Activated naive CD8-positive, alpha-beta T cell (primary cell): ENCODE results near the gene CMTM5.
"Not testable (repeated sequence)": the region's sequence is repeated elsewhere in the genome, so short reads cannot be mapped to it uniquely, and the experiment has no call there.

Source experiments
- H3K27ac Mint-ChIP-seq: one replicate; pipeline ENCODE4 v1.8.0; 2021; ENCODE audit warnings: mixed read lengths
- H3K27me3 Mint-ChIP-seq: one replicate; pipeline ENCODE4 v1.8.0; 2021; ENCODE audit warnings: mixed read lengths
- H3K36me3 Mint-ChIP-seq: one replicate; pipeline ENCODE4 v1.8.0; 2021; ENCODE audit warnings: mixed read lengths
- H3K4me1 Mint-ChIP-seq: one replicate; pipeline ENCODE4 v1.8.0; 2021; ENCODE audit warnings: low read depth, mixed read lengths
- H3K4me3 Mint-ChIP-seq: one replicate; pipeline ENCODE4 v1.8.0; 2021; ENCODE audit warnings: mild to moderate bottlenecking, mixed read lengths
- H3K9me3 Mint-ChIP-seq: one replicate; pipeline ENCODE4 v1.8.0; 2021; ENCODE audit warnings: low read depth, mixed read lengths

The CMTM5 gene

DNA sequence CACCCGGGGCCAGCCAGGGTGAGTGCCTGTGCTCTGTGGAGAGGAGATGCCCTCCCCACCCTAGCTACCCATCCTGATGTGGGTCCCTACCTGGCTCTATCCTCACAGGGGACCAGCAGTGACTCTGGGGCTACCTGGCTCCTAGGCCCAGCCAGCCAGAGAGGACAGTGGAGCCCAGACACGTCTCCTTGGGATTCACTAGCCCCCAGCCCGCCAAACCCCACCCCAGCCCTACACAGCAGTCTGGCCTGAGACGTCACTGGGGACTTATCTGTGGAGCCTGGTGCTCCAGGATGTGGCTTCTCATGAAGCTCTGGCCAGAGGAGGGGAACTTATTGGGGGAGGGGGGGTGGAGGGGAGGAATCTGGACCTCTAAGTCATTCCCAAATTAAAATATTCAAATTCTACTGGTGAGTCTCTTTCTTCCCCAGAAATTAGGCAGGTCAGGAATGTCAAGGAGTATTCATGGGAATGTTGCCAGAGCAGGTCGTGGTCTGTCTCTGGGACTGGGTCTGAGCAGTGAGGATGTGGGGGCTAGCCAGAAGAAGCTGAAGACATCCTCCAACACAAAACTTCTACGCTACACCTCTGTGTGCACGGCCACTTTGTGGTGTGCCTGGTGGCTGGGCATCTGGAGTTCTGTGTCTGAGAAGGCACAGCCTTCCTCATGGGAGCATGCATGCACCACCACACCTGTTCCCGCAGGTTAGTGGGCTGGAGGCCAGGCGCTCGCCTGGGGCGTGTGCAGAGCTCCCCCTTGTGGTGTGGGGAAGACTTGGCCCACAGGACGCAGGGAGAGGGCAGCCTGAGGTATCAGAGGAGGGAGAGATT lies 2.7 kb downstream of the CMTM5 start:
- Mint-ChIP-seq H3K4me1 (no peaks in the 10 kb centered on the region), H3K4me3 (no peak overlapping the region), H3K27me3 (peaks cover 2% of the 10 kb centered on the region), H3K36me3 (no peaks in the 10 kb centered on the region), H3K27ac (no peak overlapping the region), H3K9me3 (no peaks in the 10 kb centered on the region)

DNA sequence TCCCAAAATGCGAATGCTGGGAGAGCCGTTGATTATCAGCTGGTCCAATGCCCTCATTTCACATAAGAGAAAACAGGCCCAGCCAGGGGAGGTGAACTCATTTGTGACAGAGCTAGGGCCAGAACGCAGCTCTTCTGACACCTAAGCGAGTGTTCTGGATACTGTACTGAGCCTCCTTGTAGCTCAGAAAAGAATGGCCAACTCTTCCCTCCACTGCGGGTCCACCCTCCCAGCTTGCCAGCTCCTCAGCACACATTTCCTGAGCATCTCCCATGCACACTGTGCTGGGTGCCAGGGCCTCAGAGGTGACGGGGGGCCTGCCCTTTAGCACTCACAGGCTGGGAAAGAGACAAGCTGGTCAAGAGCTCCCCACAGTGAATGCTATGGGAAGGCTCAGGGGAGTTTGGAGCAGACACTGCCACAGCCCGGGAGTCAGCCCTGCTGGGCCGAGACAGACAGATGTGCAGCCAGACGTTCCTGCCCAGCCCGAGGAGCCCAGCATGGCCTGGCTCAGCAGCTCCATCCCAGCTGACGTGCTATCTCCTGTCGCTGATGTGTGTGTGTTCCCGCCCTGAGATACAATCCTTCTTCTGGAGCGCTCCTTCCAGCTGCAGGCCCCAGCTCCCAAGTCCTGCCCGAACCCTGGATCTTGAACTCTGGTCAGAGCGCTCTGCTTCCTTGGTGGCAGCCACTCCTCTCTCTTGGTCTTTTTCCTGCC lies 3.5 kb downstream of the CMTM5 start:
- no peak overlapping the region for H3K27ac Mint-ChIP-seq
- H3K4me3 Mint-ChIP-seq = no peak overlapping the region
- no peaks in the 10 kb centered on the region for H3K9me3 Mint-ChIP-seq
- no peaks in the 10 kb centered on the region for H3K36me3 Mint-ChIP-seq
- H3K4me1 Mint-ChIP-seq = no peaks in the 10 kb centered on the region
- H3K27me3 Mint-ChIP-seq = peaks cover 2% of the 10 kb centered on the region

GRCh38 chr14:23380976-23381375 lies 4.1 kb downstream of the CMTM5 start:
- Mint-ChIP-seq H3K36me3 (no peaks in the 10 kb centered on the region), H3K27me3 (peaks cover 2% of the 10 kb centered on the region), H3K27ac (no peak overlapping the region), H3K9me3 (no peaks in the 10 kb centered on the region), H3K4me3 (no peak overlapping the region), H3K4me1 (no peaks in the 10 kb centered on the region)

DNA sequence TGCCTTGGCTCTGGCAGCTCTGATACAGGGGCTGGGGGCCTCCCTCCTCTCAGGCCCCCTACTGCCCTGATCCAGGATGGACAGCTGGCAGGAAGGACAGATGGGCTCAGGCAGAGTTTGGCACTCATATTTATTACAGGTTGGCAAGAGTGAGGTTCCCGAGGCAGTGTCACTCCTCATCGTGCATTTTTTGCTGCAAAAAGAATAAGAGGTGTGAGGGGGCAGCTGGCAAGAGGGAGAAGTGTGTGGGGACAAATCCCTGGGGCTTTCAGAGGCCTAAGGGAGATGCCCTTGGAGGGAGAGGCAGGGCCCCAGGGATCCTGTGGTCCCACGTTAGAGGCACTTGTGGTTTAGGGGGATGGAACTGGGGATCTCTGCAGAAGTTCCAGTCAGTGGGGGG lies 5.0 kb downstream of the CMTM5 start:
- H3K27me3 Mint-ChIP-seq = peaks cover 2% of the 10 kb centered on the region
- H3K27ac Mint-ChIP-seq = no peak overlapping the region
- H3K9me3 Mint-ChIP-seq = no peaks in the 10 kb centered on the region
- no peaks in the 10 kb centered on the region for H3K36me3 Mint-ChIP-seq
- H3K4me3 Mint-ChIP-seq = no peak overlapping the region
- no peaks in the 10 kb centered on the region for H3K4me1 Mint-ChIP-seq

GRCh38 chr14:23382276-23382675 lies 5.4 kb downstream of the CMTM5 start:
- H3K4me3 Mint-ChIP-seq = no peak overlapping the region
- peaks cover 2% of the 10 kb centered on the region for H3K27me3 Mint-ChIP-seq
- no peak overlapping the region for H3K27ac Mint-ChIP-seq
- no peaks in the 10 kb centered on the region for H3K9me3 Mint-ChIP-seq
- H3K36me3 Mint-ChIP-seq = no peaks in the 10 kb centered on the region
- H3K4me1 Mint-ChIP-seq = no peaks in the 10 kb centered on the region

DNA sequence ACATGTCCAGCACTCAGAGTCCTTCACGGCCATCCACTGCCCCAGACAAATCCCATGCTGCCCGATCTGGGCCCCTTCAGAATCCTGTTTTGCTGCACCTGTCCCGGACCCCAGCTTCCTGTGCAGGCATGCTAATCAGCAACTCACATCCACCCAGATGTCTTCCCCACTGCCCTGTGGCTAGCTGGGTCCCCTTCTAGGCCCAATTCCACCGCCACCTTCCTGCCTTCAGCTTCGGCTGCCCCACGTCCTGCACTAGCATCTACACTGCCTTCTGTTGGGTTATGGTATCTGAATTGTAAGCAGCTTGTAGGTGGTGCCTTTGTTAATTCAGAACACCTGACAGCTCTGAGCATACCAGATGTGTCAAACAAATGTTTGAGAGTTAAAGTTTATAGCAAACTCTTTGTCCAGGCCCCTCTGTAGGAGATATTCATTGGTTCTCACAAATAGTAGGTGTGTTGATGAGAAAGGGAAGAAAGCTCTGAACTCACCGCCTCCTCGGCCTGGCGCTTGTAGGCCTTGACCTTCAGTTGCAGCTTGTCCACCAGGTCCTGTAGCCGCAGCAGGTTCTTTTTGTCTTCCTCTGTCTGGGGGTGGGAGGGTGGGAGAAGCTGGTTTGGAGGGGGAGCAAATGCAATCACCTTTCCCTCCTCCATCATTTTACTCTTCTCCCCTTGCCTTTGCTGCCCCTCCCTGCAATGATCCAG lies 6.0 kb downstream of the CMTM5 start:
- no peaks in the 10 kb centered on the region for H3K9me3 Mint-ChIP-seq
- H3K27ac Mint-ChIP-seq = no peak overlapping the region
- peaks cover 2% of the 10 kb centered on the region for H3K27me3 Mint-ChIP-seq
- no peak overlapping the region for H3K4me3 Mint-ChIP-seq
- no peaks in the 10 kb centered on the region for H3K36me3 Mint-ChIP-seq
- no peaks in the 10 kb centered on the region for H3K4me1 Mint-ChIP-seq

GRCh38 chr14:23384364-23385080 lies 7.7 kb downstream of the CMTM5 start:
- H3K36me3 Mint-ChIP-seq = no peaks in the 10 kb centered on the region
- no peak overlapping the region for H3K4me3 Mint-ChIP-seq
- H3K27me3 Mint-ChIP-seq = no peaks in the 10 kb centered on the region
- no peak overlapping the region for H3K27ac Mint-ChIP-seq
- no peaks in the 10 kb centered on the region for H3K9me3 Mint-ChIP-seq
- H3K4me1 Mint-ChIP-seq = no peaks in the 10 kb centered on the region

- Mint-ChIP-seq H3K4me3 (no peak overlapping the region), H3K9me3 (no peaks in the 10 kb centered on the region), H3K27ac (no peak overlapping the region), H3K4me1 (no peaks in the 10 kb centered on the region), H3K27me3 (no peaks in the 10 kb centered on the region), H3K36me3 (no peaks in the 10 kb centered on the region)
Measured at GRCh38 chr14:23385244-23385641, 8.4 kb downstream of the CMTM5 start.

DNA sequence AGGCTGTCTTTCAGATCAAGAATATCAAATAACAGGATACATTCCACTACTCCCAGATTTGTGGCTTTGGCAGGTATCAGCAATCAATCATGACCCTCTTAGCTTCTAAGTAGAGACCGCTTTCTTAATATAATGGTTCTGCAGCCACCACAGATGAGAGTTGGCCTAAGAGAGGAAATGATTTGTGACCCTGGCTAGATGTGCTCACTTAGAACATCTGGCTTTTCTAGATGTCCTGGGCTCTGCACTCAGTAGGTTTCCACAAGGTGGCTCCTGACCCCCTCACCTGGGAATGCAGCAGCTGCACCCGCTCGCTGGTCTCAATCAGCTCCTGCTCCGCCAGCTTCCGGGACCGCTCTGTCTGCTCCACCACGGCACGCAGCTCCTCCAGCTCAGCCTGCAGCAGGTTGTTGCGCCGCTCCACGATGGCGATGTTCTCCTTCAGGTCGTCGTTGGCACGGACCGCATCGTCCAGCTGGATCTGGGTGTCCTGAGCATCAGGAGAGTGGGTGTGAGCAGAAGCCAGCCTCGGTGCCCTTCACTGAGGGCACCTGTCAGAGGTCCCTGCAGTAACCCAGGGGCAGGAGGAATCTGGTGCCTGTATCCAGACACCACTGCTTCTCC lies 8.9 kb downstream of the CMTM5 start:
- Mint-ChIP-seq H3K36me3 (no peaks in the 10 kb centered on the region), H3K27ac (no peak overlapping the region), H3K4me1 (no peaks in the 10 kb centered on the region), H3K4me3 (no peak overlapping the region), H3K9me3 (no peaks in the 10 kb centered on the region), H3K27me3 (no peaks in the 10 kb centered on the region)

DNA sequence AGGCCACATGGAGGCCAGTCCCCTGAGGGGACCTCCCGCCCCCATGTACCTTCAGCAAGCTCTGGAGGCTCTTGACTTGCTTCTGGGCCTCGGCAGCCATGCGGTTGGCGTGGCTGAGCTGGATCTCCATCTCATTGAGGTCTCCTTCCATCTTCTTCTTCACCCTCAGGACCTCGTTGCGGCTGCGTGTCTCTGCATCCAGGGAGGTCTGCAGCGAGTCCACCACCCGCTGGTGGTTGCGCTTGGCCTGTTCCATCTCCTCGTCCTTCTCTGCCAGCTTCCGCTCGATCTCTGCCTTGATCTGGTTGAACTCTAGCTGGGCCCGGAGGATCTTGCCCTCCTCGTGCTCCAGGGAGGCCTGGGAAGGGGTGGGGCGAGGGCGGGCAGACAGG lies 9.4 kb downstream of the CMTM5 start:
- H3K9me3 Mint-ChIP-seq, H3K36me3 Mint-ChIP-seq: not testable (repeated sequence)

GRCh38 chr14:23386999-23387398 lies 10.2 kb downstream of the CMTM5 start:
- Mint-ChIP-seq H3K27me3 (no peaks in the 10 kb centered on the region), H3K4me3 (no peak overlapping the region), H3K27ac (no peak overlapping the region), H3K36me3 (no peaks in the 10 kb centered on the region), H3K4me1 (no peaks in the 10 kb centered on the region), H3K9me3 (no peaks in the 10 kb centered on the region)

More for the DNA sequence above, 9.4 kb downstream of the CMTM5 start:
- not testable (repeated sequence) for H3K4me3 Mint-ChIP-seq, H3K27ac Mint-ChIP-seq, H3K4me1 Mint-ChIP-seq, H3K27me3 Mint-ChIP-seq

DNA sequence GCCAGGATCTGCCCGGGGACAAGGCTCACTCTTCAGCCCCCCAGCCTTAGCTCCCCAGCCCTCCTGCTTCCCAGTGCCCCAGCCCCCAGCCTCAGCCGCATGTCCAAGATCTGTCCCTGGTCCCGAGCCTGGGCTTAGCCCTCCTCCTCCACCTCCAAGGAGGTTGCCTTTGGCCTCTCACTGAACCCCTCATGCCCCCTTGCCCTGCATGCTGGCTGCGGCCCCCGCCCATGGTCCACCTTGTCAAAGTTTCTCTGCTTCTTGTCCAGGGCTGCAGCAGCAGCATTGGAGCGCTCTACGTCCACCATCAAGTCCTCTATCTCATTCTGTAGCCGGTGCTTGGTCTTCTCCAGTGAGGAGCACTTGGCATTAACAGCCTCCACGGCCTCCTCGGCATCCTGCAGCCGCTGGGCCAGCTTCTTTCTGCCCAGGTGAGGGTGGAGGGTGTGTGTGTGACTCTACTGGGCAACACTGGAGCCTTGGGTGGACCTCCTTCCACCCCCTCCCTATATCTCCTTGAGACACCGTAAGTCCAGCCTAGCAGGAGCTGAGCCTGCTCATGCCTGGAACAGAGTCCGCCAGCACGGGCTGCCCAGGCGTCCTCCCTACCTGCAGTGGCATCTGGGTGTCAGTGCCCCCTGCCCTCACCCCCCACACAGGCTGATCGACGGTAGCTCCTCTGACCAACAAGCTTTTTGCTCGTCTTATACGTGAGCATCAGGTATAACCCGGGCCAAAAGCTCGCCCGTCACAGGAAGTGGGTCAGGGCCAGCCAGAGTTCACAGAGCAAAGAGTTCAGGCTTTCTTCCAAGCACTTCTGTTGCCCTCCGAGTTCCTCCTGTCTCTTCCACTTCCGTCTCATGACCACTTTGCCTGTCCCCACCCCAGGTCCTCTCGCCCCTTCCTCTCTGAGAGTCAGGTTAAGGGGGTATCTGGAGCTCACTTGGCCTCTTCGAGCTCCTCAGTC lies 11.4 kb downstream of the CMTM5 start:
- Mint-ChIP-seq H3K4me1 (no peaks in the 10 kb centered on the region), H3K9me3 (no peaks in the 10 kb centered on the region), H3K27me3 (no peaks in the 10 kb centered on the region), H3K27ac (no peak overlapping the region), H3K36me3 (no peaks in the 10 kb centered on the region), H3K4me3 (no peak overlapping the region)

- Mint-ChIP-seq H3K27ac (no peak overlapping the region), H3K27me3 (no peaks in the 10 kb centered on the region), H3K4me3 (no peak overlapping the region), H3K9me3 (no peaks in the 10 kb centered on the region), H3K4me1 (no peaks in the 10 kb centered on the region), H3K36me3 (no peaks in the 10 kb centered on the region)
Measured at GRCh38 chr14:23388996-23389395, 12.2 kb downstream of the CMTM5 start.

DNA sequence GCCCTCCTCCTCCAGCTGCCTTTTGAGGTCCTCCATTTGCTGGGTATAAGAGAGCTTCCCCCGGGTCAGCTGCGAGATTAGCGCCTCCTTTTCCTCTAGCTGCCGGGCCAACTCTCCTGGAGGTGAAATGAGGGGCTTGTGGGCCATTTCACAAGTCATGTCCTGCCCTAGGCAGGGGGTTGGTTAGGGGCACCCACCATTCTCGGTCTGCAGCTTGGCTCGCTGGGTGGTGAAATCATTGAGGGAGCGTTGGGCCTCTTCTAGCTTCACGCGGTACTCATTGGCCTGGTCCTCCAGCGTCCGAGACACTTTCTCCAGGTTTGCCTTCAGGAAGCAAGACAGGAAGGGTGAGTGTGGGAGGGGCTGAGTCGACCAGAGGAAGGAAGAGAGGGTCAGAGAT lies 12.6 kb downstream of the CMTM5 start:
- Mint-ChIP-seq H3K9me3 (no peaks in the 10 kb centered on the region), H3K4me3 (no peak overlapping the region), H3K4me1 (no peaks in the 10 kb centered on the region), H3K36me3 (no peaks in the 10 kb centered on the region), H3K27me3 (no peaks in the 10 kb centered on the region), H3K27ac (no peak overlapping the region)
